ENCODE results near the gene KLHL21.
"Not testable (repeated sequence)": the region's sequence is repeated elsewhere in the genome, so short reads cannot be mapped to it uniquely, and the experiment has no call there.

KLHL21 gene

GRCh38 chr1:6614019-6614928 lies 11.6 kb upstream of the KLHL21 start:
- peak overlapping the region; percentile 87 for H3K9ac ChIP-seq (ENCODE audit: low read depth, low read length)
- H3K36me3 ChIP-seq (ENCODE audit: insufficient read depth, low read length) = no peaks in the 10 kb centered on the region
- H3K4me1 ChIP-seq (ENCODE audit: insufficient read depth, low read length) = peaks cover 4% of the 10 kb centered on the region; the same call in 1 of the 2 replicates
- no peaks in the 10 kb centered on the region for H3K9me3 ChIP-seq (ENCODE audit: control insufficient read depth, insufficient read depth, low read length)

- no peaks in the 10 kb centered on the region for H3K36me3 ChIP-seq (ENCODE audit: insufficient read depth, low read length)
- H3K9ac ChIP-seq (ENCODE audit: low read depth, low read length) = peak within 1 kb of the TSS; percentile 87
- H3K4me1 ChIP-seq (ENCODE audit: insufficient read depth, low read length) = peaks cover 4% of the 10 kb centered on the region; the same call in 1 of the 2 replicates
- no peaks in the 10 kb centered on the region for H3K9me3 ChIP-seq (ENCODE audit: control insufficient read depth, insufficient read depth, low read length)
Measured at GRCh38 chr1:6613361-6614018, 10.8 kb upstream of the KLHL21 start, which contains the start of gene PHF13. Gene PHF13, plus strand, starts transcription at chr1:6613731. Its CDS starts 336 bp downstream, at chr1:6614067.

- H3K9ac ChIP-seq (ENCODE audit: low read depth, low read length) = peak overlapping the region; percentile 73
- H3K9me3 ChIP-seq (ENCODE audit: control insufficient read depth, insufficient read depth, low read length) = no peaks in the 10 kb centered on the region
- no peaks in the 10 kb centered on the region for H3K36me3 ChIP-seq (ENCODE audit: insufficient read depth, low read length)
- H3K4me1 ChIP-seq (ENCODE audit: insufficient read depth, low read length) = peaks cover 4% of the 10 kb centered on the region; the same call in 1 of the 2 replicates
Measured at GRCh38 chr1:6612641-6613360, 10.1 kb upstream of the KLHL21 start.

- peak overlapping the region; percentile 92 for H3K9ac ChIP-seq (ENCODE audit: low read depth, low read length)
- no peaks in the 10 kb centered on the region for H3K4me1 ChIP-seq (ENCODE audit: insufficient read depth, low read length)
- no peaks in the 10 kb centered on the region for H3K9me3 ChIP-seq (ENCODE audit: control insufficient read depth, insufficient read depth, low read length)
- no peaks in the 10 kb centered on the region for H3K36me3 ChIP-seq (ENCODE audit: insufficient read depth, low read length)
Measured at GRCh38 chr1:6603915-6604558, 1.4 kb upstream of the KLHL21 start.

GRCh38 chr1:6603238-6603914 lies 707 bp upstream of the KLHL21 start:
- Histone ChIP-seq H3K4me1 (ENCODE audit: insufficient read depth, low read length) (no peaks in the 10 kb centered on the region), H3K36me3 (ENCODE audit: insufficient read depth, low read length) (no peaks in the 10 kb centered on the region), H3K9ac (ENCODE audit: low read depth, low read length) (peak overlapping the region; percentile 92), H3K9me3 (ENCODE audit: control insufficient read depth, insufficient read depth, low read length) (no peaks in the 10 kb centered on the region)

- H3K36me3 ChIP-seq (ENCODE audit: insufficient read depth, low read length) = no peaks in the 10 kb centered on the region; the same call in 1 of the 2 replicates
- no peaks in the 10 kb centered on the region for H3K9me3 ChIP-seq (ENCODE audit: control insufficient read depth, insufficient read depth, low read length)
- H3K4me1 ChIP-seq (ENCODE audit: insufficient read depth, low read length) = no peaks in the 10 kb centered on the region
- H3K9ac ChIP-seq (ENCODE audit: low read depth, low read length) = peak overlapping the region; percentile 92
Measured at GRCh38 chr1:6601923-6602668, 573 bp downstream of the KLHL21 start.

- peak overlapping the region; percentile 92 for H3K9ac ChIP-seq (ENCODE audit: low read depth, low read length)
- H3K9me3 ChIP-seq (ENCODE audit: control insufficient read depth, insufficient read depth, low read length) = no peaks in the 10 kb centered on the region
- no peaks in the 10 kb centered on the region; the same call in none of the 2 replicates for H3K36me3 ChIP-seq (ENCODE audit: insufficient read depth, low read length)
- H3K4me1 ChIP-seq (ENCODE audit: insufficient read depth, low read length) = no peaks in the 10 kb centered on the region
Measured at GRCh38 chr1:6601049-6601922, 1.4 kb downstream of the KLHL21 start.

- Histone ChIP-seq H3K9me3 (ENCODE audit: control insufficient read depth, insufficient read depth, low read length) (no peaks in the 10 kb centered on the region), H3K4me1 (ENCODE audit: insufficient read depth, low read length) (no peaks in the 10 kb centered on the region), H3K9ac (ENCODE audit: low read depth, low read length) (peak overlapping the region; percentile 92), H3K36me3 (ENCODE audit: insufficient read depth, low read length) (no peaks in the 10 kb centered on the region; the same call in none of the 2 replicates)
Measured at GRCh38 chr1:6600410-6601048, 2.1 kb downstream of the KLHL21 start.

GRCh38 chr1:6599991-6600390 lies 2.7 kb downstream of the KLHL21 start:
- peak overlapping the region; percentile 92; the same call in 1 of the 2 replicates for H3K9ac ChIP-seq (ENCODE audit: low read depth, low read length)
- not testable (repeated sequence) for H3K9me3 ChIP-seq (ENCODE audit: control insufficient read depth, insufficient read depth, low read length); H3K4me1 ChIP-seq (ENCODE audit: insufficient read depth, low read length); H3K36me3 ChIP-seq (ENCODE audit: insufficient read depth, low read length)

GRCh38 chr1:6599141-6599975 lies 3.3 kb downstream of the KLHL21 start:
- no peaks in the 10 kb centered on the region for H3K4me1 ChIP-seq (ENCODE audit: insufficient read depth, low read length)
- no peak overlapping the region for H3K9ac ChIP-seq (ENCODE audit: low read depth, low read length)
- H3K9me3 ChIP-seq (ENCODE audit: control insufficient read depth, insufficient read depth, low read length) = no peaks in the 10 kb centered on the region
- no peaks in the 10 kb centered on the region; the same call in none of the 2 replicates for H3K36me3 ChIP-seq (ENCODE audit: insufficient read depth, low read length)

GRCh38 chr1:6597777-6598131 lies 4.9 kb downstream of the KLHL21 start:
- H3K9ac ChIP-seq (ENCODE audit: low read depth, low read length) = no peak overlapping the region
- no peaks in the 10 kb centered on the region for H3K9me3 ChIP-seq (ENCODE audit: control insufficient read depth, insufficient read depth, low read length)
- no peaks in the 10 kb centered on the region; the same call in none of the 2 replicates for H3K36me3 ChIP-seq (ENCODE audit: insufficient read depth, low read length)
- no peaks in the 10 kb centered on the region for H3K4me1 ChIP-seq (ENCODE audit: insufficient read depth, low read length)
